ENCODE data around the gene KLHDC3.

DNA sequence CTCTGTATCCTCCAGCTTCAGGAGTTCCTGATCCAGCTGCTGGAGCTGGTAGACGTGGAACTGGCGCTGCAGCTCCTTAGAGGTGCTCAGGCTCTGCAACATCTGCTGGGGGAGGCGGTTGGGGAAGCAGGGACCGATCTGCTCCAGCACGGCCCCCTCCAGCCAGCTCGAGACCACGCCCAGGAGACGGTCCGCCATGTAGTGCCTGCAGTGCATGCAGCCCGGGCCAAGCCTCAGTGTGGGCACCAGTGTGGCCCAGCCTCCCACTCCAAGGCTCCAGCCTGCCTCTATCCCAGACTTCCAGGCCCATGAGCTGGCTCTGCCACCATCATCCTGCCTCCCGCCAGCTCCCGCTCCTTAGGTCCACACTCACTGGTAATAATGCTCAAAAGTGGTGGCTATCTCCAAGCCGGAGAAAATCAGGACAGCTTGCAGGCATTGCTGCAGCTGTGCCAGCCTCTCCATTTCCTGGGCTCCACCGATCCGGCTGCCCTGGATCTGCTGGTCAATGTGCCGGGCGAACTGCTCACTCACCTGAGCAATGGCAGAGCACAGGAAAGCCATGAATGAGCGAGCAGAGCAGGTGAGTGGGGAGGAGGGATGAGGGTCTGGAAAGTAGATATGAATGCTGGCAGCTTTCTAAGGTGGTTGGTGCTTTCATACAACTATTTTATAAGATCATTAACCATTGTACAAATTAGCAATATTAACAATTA, 26.7 kb downstream of the KLHDC3 start:
- TF ChIP-seq, protein P1, sequence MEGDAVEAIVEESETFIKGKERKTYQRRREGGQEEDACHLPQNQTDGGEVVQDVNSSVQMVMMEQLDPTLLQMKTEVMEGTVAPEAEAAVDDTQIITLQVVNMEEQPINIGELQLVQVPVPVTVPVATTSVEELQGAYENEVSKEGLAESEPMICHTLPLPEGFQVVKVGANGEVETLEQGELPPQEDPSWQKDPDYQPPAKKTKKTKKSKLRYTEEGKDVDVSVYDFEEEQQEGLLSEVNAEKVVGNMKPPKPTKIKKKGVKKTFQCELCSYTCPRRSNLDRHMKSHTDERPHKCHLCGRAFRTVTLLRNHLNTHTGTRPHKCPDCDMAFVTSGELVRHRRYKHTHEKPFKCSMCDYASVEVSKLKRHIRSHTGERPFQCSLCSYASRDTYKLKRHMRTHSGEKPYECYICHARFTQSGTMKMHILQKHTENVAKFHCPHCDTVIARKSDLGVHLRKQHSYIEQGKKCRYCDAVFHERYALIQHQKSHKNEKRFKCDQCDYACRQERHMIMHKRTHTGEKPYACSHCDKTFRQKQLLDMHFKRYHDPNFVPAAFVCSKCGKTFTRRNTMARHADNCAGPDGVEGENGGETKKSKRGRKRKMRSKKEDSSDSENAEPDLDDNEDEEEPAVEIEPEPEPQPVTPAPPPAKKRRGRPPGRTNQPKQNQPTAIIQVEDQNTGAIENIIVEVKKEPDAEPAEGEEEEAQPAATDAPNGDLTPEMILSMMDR (IDR thresholded peaks at IDR 0.05; ENCODE audit: low read depth, low read length, poor library complexity, severe bottlenecking): no peak
- no peak for TF ChIP-seq EZH2phosphoT487 (IDR thresholded peaks at IDR 0.05; ENCODE audit: borderline replicate concordance, low read length)

All from DOHH2 (cell line).